Adipocyte (in vitro differentiated cells): Measurements from ENCODE around the gene UNC5C.

Source experiments
- DNase-seq: peaks from one replicate; pipeline ENCODE4 v3.0.0-alpha.2; 2015; ENCODE audit warnings: low read depth
- H3K27me3 ChIP-seq: replicated peaks from 2 replicates; pipeline ENCODE4 v1.7.0; 2013; ENCODE audit warnings: mild to moderate bottlenecking, low read length, moderate library complexity; ENCODE audit not compliant: control insufficient read depth, insufficient read depth
- H3K36me3 ChIP-seq: 2 replicates; pipeline ENCODE4 v1.7.0; 2013; ENCODE audit warnings: low read length, mild to moderate bottlenecking, moderate library complexity; ENCODE audit not compliant: control insufficient read depth, insufficient read depth, severe bottlenecking
- H3K4me1 ChIP-seq: 2 replicates; pipeline ENCODE4 v1.7.0; 2013; ENCODE audit warnings: mild to moderate bottlenecking, low read length, moderate library complexity; ENCODE audit not compliant: control insufficient read depth, insufficient read depth
- H3K4me3 ChIP-seq: 2 replicates; pipeline ENCODE4 v1.7.0; 2013; ENCODE audit warnings: mild to moderate bottlenecking, low read length, moderate library complexity
- H3K9ac ChIP-seq: 2 replicates; pipeline ENCODE4 v1.7.0; 2013; ENCODE audit warnings: mild to moderate bottlenecking, low read length, moderate library complexity
- H3K9me3 ChIP-seq: 2 replicates; pipeline ENCODE4 v1.7.0; 2013; ENCODE audit warnings: mild to moderate bottlenecking, low read length, moderate library complexity; ENCODE audit not compliant: control insufficient read depth

The UNC5C gene

GRCh38 chr4:95220205-95221175 lies 328.3 kb downstream of the UNC5C start:
- H3K27me3 ChIP-seq: no peaks in the 10 kb centered on the region
- peaks cover 12% of the 10 kb centered on the region for H3K4me1 ChIP-seq
- H3K36me3 ChIP-seq: no peaks in the 10 kb centered on the region
- H3K9me3 ChIP-seq: no peaks in the 10 kb centered on the region
- no peak overlapping the region for H3K4me3 ChIP-seq
- DNase-seq: no peak
- H3K9ac ChIP-seq: no peak overlapping the region

DNA sequence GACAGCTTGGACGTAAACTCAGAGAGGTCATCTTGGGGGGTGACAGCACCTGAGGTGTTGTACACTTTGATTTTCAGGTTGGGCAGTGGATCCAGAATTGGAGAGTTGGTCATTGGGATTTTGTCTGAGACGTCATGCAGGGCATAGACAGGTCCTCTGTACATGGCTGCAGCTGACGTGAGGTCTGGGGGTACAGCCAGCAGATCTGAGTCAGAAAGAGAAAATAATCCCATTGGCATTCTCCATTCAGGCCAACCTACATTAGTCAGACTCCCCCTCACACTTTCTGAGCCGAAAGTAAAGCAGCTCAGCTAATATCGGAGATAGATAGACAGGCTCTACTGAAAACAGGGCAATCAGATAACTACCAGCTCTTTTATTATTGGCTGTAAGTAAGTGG lies 329.7 kb downstream of the UNC5C start:
- H3K27me3 ChIP-seq: no peaks in the 10 kb centered on the region

GRCh38 chr4:95217197-95217596 lies 331.6 kb downstream of the UNC5C start:
- no peak overlapping the region for H3K9ac ChIP-seq

More for the DNA sequence above, 329.7 kb downstream of the UNC5C start:
- DNase-seq: peak; percentile 3
- Histone ChIP-seq H3K4me1 (peaks cover 20% of the 10 kb centered on the region), H3K9ac (no peak overlapping the region), H3K4me3 (no peak overlapping the region), H3K36me3 (no peaks in the 10 kb centered on the region), H3K9me3 (no peaks in the 10 kb centered on the region)

DNA sequence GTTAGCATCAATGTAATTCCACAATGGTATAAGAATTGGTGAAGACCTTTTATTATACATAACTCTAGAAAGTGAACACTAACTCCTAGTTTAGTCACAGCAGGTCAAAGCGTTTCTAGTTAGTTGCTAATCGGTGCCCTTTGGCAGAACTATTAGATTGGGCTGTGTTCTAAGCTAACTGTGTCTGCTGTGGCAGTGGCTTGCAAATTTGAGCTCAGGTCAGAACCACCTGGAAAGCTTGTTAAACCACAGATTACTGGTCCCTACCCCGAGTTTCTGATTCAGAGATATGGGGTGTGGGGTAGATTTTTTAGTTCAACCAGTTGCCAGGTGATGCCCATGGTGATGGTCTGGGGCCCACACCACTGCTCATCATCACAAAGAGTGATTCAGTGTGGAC lies 332.1 kb downstream of the UNC5C start:
- H3K4me1 ChIP-seq: peaks cover 20% of the 10 kb centered on the region
- H3K36me3 ChIP-seq: no peaks in the 10 kb centered on the region
- no peak overlapping the region for H3K4me3 ChIP-seq
- H3K27me3 ChIP-seq: no peaks in the 10 kb centered on the region
- DNase-seq: no peak
- H3K9me3 ChIP-seq: no peaks in the 10 kb centered on the region
- H3K9ac ChIP-seq: no peak overlapping the region

More at GRCh38 chr4:95217197-95217596, 331.6 kb downstream of the UNC5C start:
- Histone ChIP-seq H3K27me3 (no peaks in the 10 kb centered on the region), H3K4me1 (peaks cover 20% of the 10 kb centered on the region), H3K4me3 (no peak overlapping the region), H3K9me3 (no peaks in the 10 kb centered on the region), H3K36me3 (no peaks in the 10 kb centered on the region)
- DNase-seq: no peak

GRCh38 chr4:95215991-95216605 lies 332.7 kb downstream of the UNC5C start:
- Histone ChIP-seq H3K9ac (no peak overlapping the region), H3K9me3 (no peaks in the 10 kb centered on the region), H3K4me1 (peaks cover 20% of the 10 kb centered on the region), H3K36me3 (no peaks in the 10 kb centered on the region), H3K27me3 (no peaks in the 10 kb centered on the region), H3K4me3 (no peak overlapping the region)
- DNase-seq: peak; percentile 29

DNA sequence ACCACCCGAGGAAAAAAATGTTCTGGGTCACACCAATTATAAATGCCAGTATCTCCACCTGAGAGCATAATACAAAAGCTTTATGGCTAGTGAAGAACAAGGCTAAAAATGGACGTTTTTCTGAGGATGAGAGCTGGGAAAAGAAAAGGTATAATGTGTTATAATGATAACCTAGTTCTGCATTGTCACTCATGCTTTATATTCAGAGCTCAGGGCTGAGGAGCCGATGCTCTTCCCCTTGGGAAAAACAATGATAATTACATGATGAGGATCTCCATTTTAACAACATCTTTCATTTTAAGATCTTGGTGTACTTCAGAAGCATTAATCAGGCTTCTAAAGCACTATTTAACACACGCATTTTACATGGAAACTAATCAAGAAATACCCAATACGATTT lies 333.7 kb downstream of the UNC5C start:
- Histone ChIP-seq H3K9me3 (no peaks in the 10 kb centered on the region), H3K4me1 (peaks cover 20% of the 10 kb centered on the region), H3K27me3 (no peaks in the 10 kb centered on the region), H3K9ac (no peak overlapping the region), H3K4me3 (no peak overlapping the region), H3K36me3 (no peaks in the 10 kb centered on the region)
- DNase-seq: no peak

GRCh38 chr4:95214408-95214807 lies 334.4 kb downstream of the UNC5C start:
- H3K4me1 ChIP-seq: peaks cover 20% of the 10 kb centered on the region
- no peaks in the 10 kb centered on the region for H3K36me3 ChIP-seq
- H3K4me3 ChIP-seq: no peak overlapping the region
- no peak overlapping the region for H3K9ac ChIP-seq
- no peaks in the 10 kb centered on the region for H3K9me3 ChIP-seq
- DNase-seq: no peak
- H3K27me3 ChIP-seq: no peaks in the 10 kb centered on the region

DNA sequence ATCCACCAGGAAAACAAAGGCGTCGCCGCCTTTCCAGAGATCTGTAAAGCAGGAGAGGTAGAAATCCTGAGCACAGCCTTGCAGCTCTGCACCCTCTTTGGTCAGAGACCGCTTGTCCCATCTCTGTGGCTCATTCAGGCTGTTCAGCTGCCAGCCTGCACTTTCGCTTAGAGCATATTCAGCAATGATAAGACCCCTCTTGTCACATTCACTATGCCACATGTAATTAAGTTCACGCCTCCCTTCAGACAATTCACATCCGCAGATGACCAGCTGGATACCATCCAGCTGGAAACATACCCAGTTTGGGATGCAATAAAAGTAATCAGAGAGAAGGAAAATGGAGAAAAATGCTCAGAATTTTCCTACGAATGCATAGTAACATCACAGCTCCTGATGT lies 335.4 kb downstream of the UNC5C start:
- no peaks in the 10 kb centered on the region for H3K36me3 ChIP-seq
- H3K27me3 ChIP-seq: no peaks in the 10 kb centered on the region

DNA sequence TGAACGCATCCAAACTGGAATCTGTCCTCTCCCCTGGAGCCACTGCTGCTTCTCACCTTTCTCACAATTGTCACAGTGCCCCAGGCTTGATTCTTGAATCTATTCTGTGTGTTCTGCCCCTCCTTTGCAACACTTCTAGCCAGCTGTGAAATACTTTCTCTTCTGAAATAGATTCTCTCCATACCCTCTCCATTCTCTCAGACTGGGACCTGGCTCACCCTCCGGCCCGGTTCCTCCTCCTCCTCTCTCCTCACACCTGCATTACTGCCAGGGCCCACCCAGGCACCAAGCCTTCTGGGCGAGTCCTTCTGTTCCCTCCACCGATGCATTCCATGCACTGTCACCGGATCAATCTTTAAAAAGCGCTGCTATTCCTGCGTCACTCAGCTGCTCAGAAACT lies 336.1 kb downstream of the UNC5C start:
- Histone ChIP-seq H3K27me3 (no peaks in the 10 kb centered on the region), H3K4me3 (no peak overlapping the region), H3K9ac (no peak overlapping the region), H3K9me3 (no peaks in the 10 kb centered on the region), H3K36me3 (no peaks in the 10 kb centered on the region), H3K4me1 (peaks cover 16% of the 10 kb centered on the region)
- no peak for DNase-seq

More for the DNA sequence above, 335.4 kb downstream of the UNC5C start:
- Histone ChIP-seq H3K9ac (no peak overlapping the region), H3K4me3 (no peak overlapping the region), H3K9me3 (no peaks in the 10 kb centered on the region), H3K4me1 (peaks cover 16% of the 10 kb centered on the region)
- no peak for DNase-seq

- DNase-seq: no peak
- H3K9ac ChIP-seq: no peak overlapping the region
- no peak overlapping the region for H3K4me3 ChIP-seq
- H3K4me1 ChIP-seq: peaks cover 4% of the 10 kb centered on the region
- H3K36me3 ChIP-seq: no peaks in the 10 kb centered on the region
- H3K27me3 ChIP-seq: no peaks in the 10 kb centered on the region
- H3K9me3 ChIP-seq: no peaks in the 10 kb centered on the region
These were observed 338.8 kb downstream of the UNC5C start for GRCh38 chr4:95209927-95210326.

DNA sequence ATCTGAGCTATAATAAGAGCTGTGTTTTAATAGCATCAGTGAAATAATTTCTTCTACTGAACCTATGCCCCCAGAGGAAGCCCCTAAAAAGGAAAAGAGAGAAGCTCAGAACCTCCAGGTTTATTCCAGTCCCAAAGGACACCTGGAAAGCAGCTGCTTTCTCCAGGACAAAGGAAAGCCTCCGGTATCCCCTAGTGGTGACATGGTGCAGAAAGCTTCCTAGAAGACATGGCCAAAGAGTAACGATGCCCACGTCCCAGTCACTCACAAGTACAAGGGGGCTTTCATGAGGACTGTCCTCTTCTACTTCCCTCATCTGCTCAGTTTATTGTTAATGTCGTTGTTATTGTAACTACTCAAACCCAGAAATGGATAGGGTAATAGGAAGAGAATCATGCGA lies 343.9 kb downstream of the UNC5C start:
- peaks cover 4% of the 10 kb centered on the region for H3K4me1 ChIP-seq
- no peak overlapping the region for H3K4me3 ChIP-seq
- H3K9me3 ChIP-seq: no peaks in the 10 kb centered on the region
- H3K36me3 ChIP-seq: no peaks in the 10 kb centered on the region
- no peaks in the 10 kb centered on the region for H3K27me3 ChIP-seq
- no peak for DNase-seq
- H3K9ac ChIP-seq: no peak overlapping the region
